IPS-18c (cell line): ENCODE data around the gene SULT1B1.

ENCODE experiments used
- H3K4me3 ChIP-seq: 2 replicates; pipeline ENCODE4 v1.7.0; 2013; ENCODE audit warnings: low read depth, mild to moderate bottlenecking, low read length, moderate library complexity; ENCODE audit not compliant: insufficient read depth
- H3K9me3 ChIP-seq: one replicate; pipeline ENCODE4 v1.6.1; 2013; ENCODE audit warnings: mild to moderate bottlenecking, low read length, moderate library complexity; ENCODE audit not compliant: control insufficient read depth, insufficient read depth

Gene SULT1B1

DNA sequence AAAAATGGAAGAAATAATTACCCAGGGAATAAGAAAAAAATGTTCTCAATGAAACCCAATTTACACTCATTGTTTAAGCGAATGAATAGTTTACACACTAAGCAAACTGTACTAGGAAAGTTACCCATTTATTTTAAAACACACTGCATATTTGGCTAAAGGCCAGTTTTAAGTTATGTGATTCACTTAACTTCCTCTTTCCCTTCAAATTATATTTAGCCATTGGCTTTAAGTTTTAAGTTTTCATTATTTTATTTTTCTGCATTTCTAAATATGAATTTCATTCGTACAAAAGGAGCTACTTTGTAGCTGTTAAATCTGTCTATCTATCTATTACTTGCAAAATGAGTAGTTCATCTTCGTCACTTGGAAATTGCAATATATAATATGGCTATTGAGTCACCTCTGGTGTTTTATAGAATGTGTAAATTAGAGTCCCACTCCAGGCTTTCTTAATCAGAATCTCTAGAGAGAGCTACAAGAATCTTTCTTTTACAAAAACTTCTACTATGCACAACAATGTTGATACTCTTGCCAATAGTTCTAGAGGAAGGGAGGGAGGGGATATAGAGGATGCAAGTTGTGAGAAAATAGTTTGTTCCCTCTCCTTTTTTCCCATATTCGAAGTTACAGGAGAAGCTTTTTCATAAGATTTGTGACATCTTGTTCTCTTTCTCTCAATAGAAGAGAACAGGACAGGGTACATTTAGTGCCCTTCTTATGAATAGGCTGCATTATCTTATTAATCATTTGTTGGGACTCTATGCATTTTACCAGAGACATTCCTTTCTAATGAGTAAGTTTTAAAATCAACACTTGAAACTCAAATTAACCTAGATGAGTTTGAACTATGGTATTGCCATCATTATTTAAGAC lies 41.8 kb downstream of the SULT1B1 start:
- Histone ChIP-seq H3K4me3 (no peak overlapping the region), H3K9me3 (no peaks in the 10 kb centered on the region)

DNA sequence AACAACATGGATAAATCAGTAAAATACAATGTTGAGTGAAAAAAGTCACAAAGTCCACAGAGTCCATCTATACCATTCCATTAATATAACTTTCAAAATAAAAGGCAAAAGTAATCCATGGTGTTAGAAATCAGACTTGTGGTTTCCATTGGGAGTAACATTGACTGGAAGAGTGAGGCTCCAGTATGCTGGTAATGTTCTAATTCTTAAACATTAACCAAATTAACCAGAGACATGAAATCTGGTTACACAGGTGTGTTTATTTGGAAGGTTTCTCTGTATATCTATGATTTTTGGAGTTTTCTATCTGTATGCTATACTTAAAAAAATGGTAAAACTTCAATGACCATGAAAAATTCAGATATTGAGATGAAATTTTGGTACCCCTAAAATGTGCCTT lies 42.6 kb downstream of the SULT1B1 start:
- no peak overlapping the region for H3K4me3 ChIP-seq
- no peaks in the 10 kb centered on the region for H3K9me3 ChIP-seq

DNA sequence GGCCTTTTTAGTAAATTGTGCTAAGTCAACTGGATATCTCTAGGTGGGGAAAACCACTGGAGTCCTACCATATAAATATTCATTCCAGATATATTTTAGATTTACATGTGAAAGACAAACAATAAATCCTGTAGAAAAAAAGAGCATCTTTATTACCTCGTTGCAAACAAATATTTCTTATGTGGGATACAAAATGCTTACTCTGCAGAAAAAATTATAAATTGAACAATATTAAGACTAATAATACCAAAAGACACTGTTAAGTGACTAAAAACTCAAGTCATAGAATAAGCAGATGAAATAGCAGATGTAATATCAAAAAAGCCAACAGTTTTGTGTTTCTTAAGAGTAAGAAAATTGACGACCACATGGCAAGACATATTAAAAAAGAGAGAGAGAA lies 43.8 kb downstream of the SULT1B1 start:
- Histone ChIP-seq H3K9me3 (no peaks in the 10 kb centered on the region), H3K4me3 (no peak overlapping the region)

DNA sequence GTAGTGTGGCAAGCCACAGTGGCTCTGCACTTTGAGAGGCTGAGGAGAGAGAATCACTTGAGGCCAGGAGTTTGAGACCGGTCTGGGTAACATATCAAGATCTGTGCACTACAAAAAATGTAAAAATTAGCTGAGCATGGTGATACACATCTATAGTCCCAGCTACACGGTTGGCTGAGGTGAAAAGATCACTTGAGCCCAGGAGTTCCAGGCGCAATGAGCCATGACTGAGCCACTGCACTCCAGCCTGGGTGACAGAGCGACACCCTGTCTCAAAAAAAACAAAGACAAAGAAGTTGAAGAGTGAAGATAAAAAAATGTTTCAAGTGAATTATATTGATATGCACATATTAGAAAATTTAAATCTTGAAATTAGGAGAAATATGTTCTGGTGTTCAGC lies 46.3 kb downstream of the SULT1B1 start:
- Histone ChIP-seq H3K9me3 (no peaks in the 10 kb centered on the region), H3K4me3 (no peak overlapping the region)

DNA sequence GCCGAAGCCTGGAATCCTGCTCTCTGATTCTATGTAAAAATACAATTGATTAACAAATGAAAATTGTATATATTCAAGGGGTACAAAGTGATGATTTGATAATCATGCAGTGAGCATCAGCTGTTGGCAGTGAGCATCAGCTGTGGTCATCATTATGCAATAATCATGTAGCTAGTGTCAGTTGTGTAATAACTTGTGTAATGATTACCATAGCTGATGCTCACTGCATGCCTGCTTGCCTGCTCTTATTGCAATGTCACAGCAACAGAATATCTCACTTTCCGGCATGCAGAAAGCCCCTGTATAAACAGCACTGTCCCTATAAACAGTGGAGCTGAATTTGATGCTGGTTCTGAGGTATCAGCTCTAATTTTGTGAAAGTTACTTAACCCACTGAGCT lies 46.8 kb downstream of the SULT1B1 start:
- no peaks in the 10 kb centered on the region for H3K9me3 ChIP-seq
- H3K4me3 ChIP-seq, result no peak overlapping the region

DNA sequence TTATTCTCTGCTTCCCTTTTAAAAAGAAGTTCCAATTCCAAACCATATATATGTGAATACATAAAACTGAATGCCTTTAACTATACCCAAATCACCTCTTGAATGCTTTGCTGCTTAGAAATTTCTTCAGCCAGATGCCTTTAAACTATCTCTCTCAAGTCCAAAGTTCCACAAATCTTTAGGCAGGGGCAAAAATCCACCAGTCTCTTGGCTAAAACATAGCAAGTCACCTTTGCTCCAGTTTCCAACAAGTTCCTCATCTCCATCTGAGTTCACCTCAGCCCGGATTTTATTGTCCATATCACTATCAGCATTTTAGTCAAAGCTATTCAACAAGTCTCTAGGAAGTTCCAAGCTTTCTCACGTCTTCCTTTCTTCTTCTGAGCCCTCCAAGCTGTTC lies 49.8 kb downstream of the SULT1B1 start:
- Histone ChIP-seq H3K4me3 (no peak overlapping the region), H3K9me3 (no peaks in the 10 kb centered on the region)

DNA sequence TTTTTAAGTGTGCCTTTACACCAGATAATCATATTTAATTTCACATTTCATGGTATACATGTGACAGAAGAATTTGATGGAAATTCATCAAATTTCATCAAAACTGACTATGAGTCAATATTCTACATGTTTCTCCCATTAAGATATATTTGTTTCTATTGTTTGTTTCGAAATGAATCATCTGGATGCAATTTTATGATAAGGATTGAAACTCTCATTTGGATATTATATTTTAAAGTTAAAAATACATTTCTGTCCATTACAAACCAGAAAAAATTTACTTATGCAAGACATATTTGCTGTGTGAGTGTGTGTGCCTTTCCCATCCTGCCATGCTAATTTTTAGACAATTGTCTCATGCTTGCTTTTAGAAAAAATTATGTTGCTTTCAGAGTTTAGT lies 52.2 kb downstream of the SULT1B1 start:
- no peak overlapping the region for H3K4me3 ChIP-seq
- no peaks in the 10 kb centered on the region for H3K9me3 ChIP-seq

DNA sequence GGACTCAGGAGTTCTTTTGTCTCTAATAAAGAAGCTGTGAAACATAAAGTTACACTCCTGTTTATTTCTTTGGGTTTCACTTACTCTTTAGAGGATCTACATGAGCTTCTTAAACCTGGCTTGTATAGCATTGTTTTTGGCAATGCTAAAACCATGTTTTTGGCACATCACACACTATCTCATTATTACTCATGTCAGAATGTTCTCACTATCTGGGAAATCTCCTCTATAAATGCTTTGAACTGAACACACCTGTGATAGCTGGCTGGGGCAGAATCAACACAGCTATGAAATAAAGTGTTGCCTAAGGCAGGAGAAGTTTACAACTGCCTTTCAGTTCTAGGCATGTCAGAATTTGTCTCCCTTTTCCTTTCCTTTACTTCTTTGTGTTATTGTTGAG lies 52.6 kb downstream of the SULT1B1 start:
- Histone ChIP-seq H3K9me3 (no peaks in the 10 kb centered on the region), H3K4me3 (no peak overlapping the region)

DNA sequence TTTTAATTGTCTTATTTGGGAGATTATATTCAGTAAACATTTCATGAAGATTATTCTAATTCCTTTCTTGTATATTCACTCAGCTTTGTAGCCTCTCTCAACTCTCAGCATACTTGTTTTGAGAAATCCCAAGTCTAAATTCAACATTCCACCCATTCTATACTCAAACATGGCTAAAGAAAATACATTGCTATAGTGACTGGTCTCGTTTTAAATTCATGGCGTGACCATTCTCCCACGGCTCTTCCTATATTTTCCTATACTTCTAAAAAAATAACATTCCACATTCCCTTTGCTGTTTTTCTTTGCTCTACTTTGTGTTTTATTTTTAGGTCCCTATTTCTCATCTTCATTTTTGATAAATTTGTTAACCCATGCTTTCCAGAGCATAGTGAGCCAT lies 58.2 kb downstream of the SULT1B1 start:
- no peak overlapping the region for H3K4me3 ChIP-seq
- no peaks in the 10 kb centered on the region for H3K9me3 ChIP-seq

DNA sequence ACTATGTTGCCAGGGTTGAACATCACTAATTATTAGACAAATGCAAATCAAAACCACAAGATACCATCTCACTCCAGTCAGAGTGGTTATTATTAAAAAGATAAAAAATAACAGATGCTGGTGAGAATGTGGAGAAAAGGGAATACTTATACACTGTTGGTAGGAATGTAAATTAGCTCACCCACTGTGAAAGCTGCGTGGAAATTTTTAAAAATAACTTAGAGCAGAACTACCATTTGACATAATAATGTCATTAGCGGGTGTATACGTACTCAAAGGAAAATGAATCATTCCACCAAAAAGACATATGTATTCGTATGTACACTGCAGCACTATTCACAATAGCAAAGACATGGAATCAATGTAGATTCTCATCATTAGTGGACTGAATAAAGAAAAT lies 58.7 kb downstream of the SULT1B1 start:
- Histone ChIP-seq H3K9me3 (no peaks in the 10 kb centered on the region), H3K4me3 (no peak overlapping the region)

DNA sequence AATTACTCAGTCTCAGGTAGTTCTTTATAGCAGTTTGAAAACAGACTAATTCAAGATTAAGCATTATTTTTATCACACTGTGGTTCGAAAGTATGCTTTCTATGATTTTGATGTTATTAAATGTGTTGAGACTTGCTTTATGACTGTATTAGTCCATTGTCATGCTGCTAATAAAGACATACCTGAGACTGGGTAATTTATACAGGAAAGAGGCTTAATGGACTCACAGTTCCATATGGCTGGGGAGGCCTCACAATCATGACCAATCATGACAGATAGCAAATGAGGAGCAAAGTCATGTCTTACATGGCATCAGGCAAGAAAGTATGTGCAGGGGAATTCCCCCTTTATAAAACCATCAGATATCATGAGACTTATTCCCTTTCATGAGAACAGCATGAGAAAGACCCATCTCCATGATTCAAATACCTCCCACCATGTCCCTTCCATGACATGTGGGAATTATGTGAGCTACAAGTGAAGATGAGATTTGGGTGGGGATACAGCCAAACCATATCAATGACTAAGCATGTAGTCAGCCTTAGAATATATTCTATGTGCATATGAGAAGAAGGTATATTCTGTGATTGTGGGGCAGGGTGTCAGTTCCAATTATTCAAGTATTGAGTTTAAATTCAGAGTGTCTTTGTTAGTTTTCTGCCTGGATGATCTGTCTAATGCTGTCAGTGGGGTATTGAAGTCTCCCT lies 62.7 kb downstream of the SULT1B1 start:
- no peaks in the 10 kb centered on the region for H3K9me3 ChIP-seq
- H3K4me3 ChIP-seq, result no peak overlapping the region

DNA sequence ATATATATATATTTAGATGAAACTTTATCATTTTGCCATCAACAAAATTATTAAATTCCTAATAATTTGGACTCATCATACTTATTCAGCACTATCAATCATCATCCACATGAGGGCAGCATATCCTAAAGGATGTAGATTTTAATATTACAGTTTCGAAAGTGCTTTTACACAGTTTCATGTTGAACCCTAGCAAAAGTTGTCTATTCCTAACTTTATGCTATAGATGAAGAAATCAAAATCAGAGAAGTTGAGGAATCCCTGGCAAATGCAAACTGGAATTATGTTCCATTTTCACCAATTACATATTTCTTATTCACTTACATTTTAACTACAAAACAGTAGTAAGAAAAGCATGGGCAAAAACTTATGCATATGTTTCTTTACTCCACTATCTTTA lies 70.8 kb downstream of the SULT1B1 start:
- H3K9me3 ChIP-seq, result no peaks in the 10 kb centered on the region
- no peak overlapping the region for H3K4me3 ChIP-seq

DNA sequence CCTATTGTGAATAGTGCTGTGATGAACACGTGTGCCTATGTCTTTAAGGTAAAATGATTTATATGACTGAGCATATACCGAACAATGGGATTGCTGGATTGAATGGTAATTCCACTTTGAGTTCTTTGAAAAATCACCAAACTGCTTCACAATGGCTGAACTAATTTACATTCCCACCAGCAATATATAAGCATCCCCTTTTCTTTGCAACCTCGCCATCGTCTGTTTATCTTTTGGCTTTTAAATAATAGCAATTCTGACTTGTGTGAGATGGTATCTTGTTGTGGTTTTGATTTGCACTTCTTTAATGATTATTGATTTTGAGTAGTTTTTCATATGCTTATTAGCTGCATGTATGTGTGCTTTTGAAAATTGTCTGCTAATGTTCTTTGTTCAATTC lies 75.6 kb downstream of the SULT1B1 start:
- no peaks in the 10 kb centered on the region for H3K9me3 ChIP-seq
- no peak overlapping the region for H3K4me3 ChIP-seq
